CD4-positive, alpha-beta T cell treated with Interleukin-2 at 100 ng/mL for 4 hours (primary cell): ENCODE data around the gene GABRP.
"Not testable (repeated sequence)": the region's sequence is repeated elsewhere in the genome, so short reads cannot be mapped to it uniquely, and the experiment has no call there.

Source experiments
- DNase-seq: peaks from one replicate; pipeline ENCODE4 v3.0.0-alpha.2; 2020; ENCODE audit warnings: low spot score

The GABRP gene, protein sequence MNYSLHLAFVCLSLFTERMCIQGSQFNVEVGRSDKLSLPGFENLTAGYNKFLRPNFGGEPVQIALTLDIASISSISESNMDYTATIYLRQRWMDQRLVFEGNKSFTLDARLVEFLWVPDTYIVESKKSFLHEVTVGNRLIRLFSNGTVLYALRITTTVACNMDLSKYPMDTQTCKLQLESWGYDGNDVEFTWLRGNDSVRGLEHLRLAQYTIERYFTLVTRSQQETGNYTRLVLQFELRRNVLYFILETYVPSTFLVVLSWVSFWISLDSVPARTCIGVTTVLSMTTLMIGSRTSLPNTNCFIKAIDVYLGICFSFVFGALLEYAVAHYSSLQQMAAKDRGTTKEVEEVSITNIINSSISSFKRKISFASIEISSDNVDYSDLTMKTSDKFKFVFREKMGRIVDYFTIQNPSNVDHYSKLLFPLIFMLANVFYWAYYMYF

GRCh38 chr5:170783498-170784247 lies at the start of gene GABRP:
GABRP (plus strand) TSS chr5:170783725; CDS start chr5:170788616, 4,891 bp downstream.
- no peak for DNase-seq

DNA sequence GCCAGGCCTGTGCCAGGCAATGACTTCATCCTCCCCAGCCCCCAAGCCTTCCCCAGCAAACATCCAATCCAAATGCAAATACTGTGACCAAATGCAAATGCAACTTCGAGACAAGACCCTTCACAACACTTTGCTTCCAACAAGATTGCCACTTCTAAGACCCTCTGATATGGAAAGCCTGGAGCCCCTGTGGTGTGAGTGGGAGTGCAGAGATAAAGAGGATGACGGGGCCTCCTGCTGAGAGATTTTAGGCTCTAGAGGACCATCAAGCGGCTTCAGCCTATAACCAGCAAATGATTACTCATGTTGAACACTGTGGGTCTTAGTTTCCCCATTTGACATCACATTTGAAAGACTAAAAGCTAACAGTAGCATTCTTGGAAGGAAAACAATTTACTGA lies 46.6 kb upstream of the GABRP start:
- no peak for DNase-seq

GRCh38 chr5:170737591-170737990 lies 45.9 kb upstream of the GABRP start:
- no peak for DNase-seq

- no peak for DNase-seq
Observed at GRCh38 chr5:170738840-170739239, 44.7 kb upstream of the GABRP start.

DNA sequence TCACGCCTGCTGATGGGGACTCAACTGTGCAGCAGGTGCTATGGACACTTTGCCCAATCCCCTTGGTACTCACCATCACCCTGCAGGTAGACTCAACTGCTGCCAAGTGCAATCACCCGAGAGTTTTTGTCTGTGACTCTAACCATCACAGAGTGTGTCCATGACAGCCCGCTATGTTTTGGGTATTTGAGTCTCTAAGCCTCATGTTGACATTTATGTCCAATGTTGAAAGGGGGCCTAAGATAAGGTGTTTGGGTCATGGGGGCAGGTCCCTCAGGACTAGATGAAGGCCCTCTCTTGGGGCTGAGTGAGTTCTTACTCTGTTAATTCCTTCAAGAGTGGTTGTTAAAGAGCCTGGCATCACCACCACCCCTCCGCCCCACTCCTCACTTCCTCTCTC lies 44.1 kb upstream of the GABRP start:
- no peak for DNase-seq

DNA sequence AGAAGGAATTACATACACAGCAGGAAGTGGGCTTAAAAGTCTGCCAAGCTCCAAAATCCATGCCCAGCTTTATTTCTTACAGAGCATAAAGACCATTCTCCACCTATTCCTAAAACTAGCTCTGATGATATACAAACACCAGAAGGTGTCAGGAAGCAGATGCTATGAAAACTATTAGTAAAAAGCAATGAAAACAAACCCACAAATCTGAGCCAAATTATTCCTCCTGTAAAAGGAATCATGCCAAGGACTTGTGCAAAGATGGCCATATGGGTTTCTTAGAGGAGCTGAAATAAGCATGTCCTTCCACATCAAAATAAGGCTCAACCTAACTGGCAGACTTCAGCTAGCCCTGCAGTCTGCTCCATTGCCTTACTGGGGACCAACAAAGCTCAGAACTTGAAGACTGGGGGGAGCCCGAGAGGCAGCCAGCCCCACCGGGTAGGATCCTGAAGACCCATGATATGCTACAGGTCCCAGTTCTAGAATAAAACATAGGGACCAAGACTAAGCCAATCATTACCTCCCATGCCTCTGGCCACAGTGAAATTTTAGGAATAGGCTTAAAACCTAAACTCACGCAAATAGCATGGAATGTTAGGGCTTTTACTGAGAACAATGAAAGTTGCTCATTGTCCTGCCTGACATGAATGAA lies 42.8 kb upstream of the GABRP start:
- DNase-seq = no peak

DNA sequence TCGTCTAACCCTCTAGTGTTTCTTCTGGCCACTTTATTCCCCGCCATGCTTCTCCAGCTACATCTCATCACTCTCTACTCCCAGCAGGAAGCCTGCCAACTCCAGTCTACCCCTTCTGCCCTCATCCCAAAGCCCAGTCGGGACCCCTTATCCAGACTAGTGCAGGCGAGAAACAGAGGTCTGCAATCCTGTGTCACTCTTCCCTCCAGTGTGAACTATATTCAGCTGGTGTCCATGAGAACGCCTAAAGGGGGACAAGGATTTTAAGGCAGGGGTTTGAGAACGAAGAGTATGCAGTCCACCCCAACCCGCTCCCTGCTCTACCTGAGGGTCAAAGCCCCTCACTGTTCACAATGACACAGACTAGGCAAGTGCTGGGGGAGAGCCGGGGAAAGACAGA lies 41.7 kb upstream of the GABRP start:
- no peak for DNase-seq

DNA sequence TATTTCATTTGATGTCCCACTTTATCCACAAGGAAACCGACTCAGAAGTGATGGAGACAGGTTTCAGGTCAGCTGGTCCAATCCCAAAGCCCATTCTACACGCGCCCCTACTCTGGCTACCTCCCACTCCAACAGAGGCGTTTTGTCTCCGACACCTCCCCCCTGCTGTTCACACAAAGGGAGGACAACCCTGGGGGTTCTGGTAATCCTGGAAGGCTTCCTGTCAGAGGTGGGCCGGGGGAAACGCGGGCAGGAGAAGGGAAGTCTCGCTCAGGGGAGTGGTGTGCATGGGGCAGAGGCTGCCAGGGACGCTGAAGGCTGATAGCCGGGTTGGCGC lies 39.7 kb upstream of the GABRP start:
- no peak for DNase-seq

- DNase-seq = no peak
Observed at GRCh38 chr5:170745481-170746071, 37.9 kb upstream of the GABRP start.

DNA sequence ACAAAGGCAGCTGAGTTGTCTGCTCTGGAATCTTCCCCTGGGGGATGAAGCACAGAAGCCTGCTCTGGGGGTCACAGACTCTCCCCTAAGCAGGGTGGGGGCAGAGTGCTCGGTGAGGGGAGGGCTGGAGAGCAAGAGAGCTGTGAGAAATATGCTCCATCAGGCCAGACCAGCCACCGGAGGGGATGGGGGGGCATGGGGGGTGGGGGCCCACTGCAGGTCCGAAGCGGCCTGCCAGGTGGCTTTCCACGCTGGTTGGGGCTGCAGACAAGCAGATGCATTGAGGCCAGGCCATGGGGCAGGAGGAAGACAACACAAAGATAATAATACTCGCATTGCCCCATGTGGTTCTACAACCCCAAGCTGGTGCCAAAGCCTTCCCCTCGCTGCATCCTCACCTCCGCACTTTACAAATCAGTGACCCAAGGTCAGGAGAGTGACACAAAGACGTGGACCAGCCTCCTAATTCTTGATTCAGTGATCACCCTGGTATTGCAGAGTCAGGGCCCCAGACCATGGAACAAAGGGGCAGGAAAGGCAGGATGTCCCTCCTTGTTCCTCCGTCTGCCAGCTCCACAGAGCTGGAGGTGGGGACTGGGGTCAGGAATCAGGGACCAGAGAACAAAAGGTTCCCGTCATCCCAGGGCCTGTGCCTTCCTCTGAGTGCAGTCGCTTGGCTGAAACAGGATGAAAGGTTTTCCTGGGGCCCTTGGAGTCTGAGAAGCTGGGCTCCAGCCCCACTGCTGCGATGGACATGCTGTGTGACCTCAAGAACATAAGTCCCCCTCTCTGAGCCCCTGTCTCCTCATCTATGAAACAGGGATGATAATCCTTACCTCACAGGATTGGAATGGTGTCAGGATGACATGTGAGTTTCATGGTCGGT lies 37.2 kb upstream of the GABRP start:
- DNase-seq = no peak

DNA sequence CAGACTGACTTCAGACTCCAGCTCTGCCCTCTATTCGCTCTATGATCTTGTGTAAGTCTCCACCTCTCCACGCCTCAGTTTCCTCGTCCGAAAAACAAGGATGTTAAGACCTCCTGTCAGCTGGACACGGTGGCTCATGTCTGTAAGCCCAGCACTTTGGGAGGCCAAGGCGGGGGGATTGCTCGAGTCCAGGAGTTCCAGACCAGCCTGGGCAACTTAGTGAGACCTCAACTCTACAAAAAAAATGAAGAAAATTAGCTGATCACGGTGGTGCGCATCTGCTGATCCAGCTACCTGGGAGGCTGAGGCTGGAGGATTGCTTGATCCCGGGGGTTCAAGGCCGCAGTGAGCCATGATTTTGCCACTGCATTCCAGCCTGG lies 36.6 kb upstream of the GABRP start:
- DNase-seq = no peak

DNA sequence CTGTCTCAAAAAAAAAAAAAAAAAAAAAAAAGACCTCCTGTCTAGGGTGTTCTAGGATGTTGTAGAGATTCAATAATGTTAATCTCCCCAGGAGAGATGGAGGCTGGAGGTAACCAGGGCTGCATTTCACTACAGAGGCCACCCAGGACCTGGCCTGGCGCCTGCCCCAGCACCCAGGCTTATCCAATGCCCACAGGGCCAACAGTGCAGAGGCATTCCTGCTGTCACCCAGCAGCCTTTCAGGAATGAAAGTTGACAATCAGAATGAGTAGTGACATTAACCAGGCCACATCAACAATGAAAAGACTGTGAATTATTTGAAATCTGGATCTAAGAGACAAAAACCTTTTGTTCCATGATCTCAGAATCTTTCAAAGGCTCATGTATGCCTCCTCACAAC lies 36.2 kb upstream of the GABRP start:
- DNase-seq = no peak

DNA sequence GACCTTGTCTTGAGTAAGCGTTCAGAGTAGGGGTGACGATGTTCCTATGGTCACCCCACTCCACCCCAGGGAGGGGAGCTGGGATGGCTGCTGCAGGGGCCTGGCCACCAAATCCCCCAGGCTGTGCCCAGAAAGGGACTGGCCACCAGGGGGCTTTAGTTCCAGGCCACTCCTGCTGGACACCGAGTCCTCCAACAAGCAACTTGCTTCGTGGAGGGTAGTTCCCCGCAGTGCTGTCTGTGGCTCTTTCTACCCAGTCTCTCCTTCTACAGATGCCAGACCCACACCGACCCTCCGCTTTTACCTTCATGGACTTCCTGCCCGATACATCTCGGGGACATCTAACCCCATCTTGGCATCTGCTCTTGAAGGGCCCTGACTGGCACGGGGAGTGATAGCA lies 35.7 kb upstream of the GABRP start:
- no peak for DNase-seq

GRCh38 chr5:170748951-170749471 lies 34.5 kb upstream of the GABRP start:
- DNase-seq = no peak

DNA sequence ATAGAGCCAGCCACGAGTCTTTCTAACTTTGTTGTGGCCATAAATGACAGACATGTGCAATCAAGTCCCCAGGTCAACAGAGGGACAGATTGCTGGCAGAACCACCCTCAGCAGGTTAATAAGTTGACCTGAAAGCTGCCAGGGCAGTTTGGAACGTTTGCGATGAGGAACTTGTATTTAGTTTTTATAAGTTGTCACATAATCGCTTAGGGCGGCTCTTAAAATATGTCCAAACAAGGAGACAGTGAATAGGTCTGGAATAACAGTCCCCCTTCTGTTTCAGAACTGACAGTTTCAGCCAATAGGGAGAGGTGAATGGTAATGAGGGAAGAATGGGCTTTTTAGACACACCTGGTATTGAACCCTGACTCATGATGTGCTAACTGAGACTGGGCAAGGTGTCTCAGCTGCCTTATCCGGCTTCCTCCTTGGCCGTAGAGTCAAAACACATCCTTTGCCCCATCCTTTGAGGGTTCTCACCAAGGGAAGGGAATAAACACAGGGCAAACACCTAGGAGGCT lies 33.6 kb upstream of the GABRP start:
- no peak for DNase-seq

- no peak for DNase-seq
Observed at GRCh38 chr5:170750791-170751190, 32.7 kb upstream of the GABRP start.

- no peak for DNase-seq
Observed at GRCh38 chr5:170751631-170752030, 31.9 kb upstream of the GABRP start.

DNA sequence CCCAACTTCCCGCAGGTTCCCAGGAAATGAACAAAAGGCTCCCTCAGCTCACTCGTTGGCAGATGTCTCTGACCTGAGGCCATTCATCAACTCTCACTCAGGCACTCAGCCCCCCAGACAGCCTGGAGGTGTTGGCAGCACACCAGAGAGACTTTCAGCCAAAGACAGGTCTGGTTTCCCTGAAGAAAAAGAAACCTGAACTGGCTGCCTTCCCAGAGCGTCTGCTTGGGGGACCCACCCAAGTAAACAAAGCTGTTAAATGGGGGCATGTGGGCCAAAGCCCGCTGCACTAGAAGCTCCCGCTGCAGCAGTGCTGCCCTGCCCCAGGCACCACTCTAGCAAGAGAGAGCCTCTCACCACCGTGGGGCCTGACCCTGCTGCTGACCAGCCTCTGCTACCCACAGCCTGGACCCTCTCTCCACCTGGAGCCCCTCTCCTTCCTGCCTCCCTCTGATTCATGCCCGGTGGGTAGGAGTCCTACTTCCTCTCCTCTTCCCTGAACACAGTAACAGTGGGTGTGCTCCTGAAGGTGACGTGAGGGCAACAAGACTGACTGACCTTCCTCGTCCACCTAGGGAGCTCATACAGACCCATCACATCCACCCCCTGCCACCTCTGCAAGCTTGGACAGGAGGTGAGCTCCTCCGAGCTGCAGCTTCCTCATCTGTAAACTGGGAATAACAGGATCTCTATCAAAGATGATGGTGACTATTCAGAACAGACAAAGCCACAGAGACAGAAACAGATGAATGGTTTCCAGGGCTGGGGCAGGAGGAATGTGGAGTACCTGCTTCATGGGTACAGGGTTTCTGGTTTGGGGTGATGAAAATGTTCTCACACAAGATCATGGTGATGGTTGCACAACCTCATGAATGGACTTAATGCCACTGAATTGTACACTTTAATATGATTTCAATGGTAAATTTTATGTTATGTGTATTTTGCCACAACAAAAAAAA lies 31.0 kb upstream of the GABRP start:
- DNase-seq = no peak

- DNase-seq = no peak
Observed at GRCh38 chr5:170753311-170753710, 30.2 kb upstream of the GABRP start.

DNA sequence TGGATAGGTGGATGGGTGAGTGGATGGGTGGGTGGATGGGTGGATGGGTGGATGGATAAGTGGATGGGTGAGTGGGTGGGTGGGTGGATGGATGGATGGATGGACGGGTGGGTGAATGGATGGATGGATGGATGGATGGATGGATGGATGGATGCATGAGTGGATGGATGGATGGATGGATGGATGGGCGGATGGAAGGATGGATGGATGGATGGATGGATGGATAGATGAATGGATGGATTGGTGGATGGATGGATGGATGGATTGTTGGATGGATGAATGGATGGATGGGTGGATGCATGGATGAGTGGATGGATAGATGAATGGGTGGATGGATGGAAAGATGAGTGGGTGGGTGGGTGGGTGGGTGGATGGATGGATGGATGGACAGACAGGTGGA lies 29.0 kb upstream of the GABRP start:
- DNase-seq = not testable (repeated sequence)
